GM12864 (cell line): Measurements from ENCODE around the gene GSN.

Experiments used
- DNase-seq: peaks from one replicate; pipeline ENCODE4 v3.0.0-alpha.2; 2011; ENCODE audit warnings: low read depth
- H3K4me3 ChIP-seq: 2 replicates; pipeline ENCODE4 v1.5.1; 2011; ENCODE audit warnings: mild to moderate bottlenecking, low read depth, low read length, control low read depth
- CTCF ChIP-seq: IDR thresholded peaks from 2 replicates; pipeline ENCODE4 v1.5.1; 2011; ENCODE audit warnings: low read depth, mild to moderate bottlenecking, moderate library complexity, low read length, control low read depth, inconsistent platforms; ENCODE audit errors: missing control alignments

The GSN gene

GRCh38 chr9:121235512-121235911, 32.5 kb upstream of the GSN start:
- no peak for TF ChIP-seq CTCF
- no peak overlapping the region for H3K4me3 ChIP-seq
- no peak for DNase-seq

DNA sequence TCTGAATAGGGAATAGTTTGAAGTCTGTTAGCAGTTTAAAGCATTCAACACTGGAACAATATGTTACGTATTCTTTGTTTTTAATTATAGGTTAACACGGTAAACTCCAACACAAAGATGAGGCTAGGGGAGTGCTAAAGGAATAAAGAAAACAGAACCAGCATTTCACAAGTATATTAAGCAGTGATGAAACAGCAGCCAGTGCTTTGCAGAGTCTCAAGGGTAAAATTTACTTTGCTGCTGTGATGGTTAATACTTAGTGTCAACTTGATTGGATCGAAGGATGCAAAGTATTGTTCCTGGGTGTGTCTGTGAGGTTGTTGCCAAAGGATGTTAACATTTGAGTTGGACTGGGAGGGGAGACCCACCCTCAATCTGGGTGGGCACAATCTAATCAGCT, 30.0 kb upstream of the GSN start:
- no peak for TF ChIP-seq CTCF
- no peak for DNase-seq
- H3K4me3 ChIP-seq: no peak overlapping the region

GRCh38 chr9:121239071-121239470, 28.9 kb upstream of the GSN start:
- DNase-seq: no peak
- no peak for TF ChIP-seq CTCF
- no peak overlapping the region for H3K4me3 ChIP-seq

- DNase-seq: no peak
- no peak for TF ChIP-seq CTCF
- no peak overlapping the region for H3K4me3 ChIP-seq
These were observed 28.1 kb upstream of the GSN start for GRCh38 chr9:121239851-121240250.

DNA sequence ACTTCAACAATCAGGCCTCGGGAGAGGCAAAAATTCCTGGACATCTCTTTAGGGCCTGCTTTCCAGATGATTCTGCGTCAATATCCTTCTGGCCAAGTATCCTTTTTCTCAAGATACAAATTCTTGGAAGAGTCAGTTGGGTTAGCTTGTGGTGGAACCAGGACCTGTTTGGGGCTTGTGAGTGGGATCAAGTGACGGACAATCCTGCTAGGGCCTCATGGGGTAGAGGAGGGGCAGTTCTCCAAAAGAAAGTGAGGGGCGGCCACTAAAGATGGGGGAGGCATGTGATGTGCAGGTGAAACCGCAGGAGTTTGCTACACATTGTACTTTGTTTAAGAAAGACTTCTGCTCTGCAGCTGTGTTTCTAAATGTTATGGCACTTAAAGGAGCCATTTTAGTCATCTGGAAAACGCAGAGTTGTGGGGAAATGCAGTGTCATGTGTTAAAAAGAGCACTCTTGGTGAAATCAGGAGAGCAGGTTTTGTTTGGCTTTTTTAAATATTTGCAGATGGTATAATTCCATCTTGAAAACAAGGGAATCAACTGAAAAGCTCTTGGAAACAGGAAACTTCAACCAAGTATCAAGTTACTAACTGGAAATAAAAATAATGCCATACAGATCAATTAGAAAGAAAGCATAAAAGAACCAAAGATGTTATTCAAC, 27.4 kb upstream of the GSN start:
- DNase-seq: no peak
- TF ChIP-seq CTCF: no peak
- H3K4me3 ChIP-seq: no peak overlapping the region

- H3K4me3 ChIP-seq: no peak overlapping the region
- TF ChIP-seq CTCF: no peak
- DNase-seq: no peak
These were observed 25.6 kb upstream of the GSN start for GRCh38 chr9:121242219-121242958.

DNA sequence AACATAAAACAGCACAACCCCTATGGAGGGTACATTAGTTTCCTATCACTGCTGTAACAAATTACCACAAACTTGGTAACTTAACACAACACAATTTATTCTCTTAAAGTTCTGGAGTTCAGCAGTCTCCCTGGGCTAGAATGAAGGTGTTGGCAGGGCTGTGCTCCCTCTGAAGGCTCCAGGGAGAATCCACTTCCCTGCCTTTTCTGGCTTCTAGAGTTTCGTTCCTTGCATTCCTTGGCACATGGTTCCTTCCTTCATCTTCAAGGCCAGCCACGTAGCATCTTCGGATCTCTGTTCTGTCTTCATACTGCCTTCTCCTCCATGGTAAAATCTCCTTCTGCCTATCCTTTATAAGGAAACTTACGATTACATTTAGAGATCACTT, 25.0 kb upstream of the GSN start:
- no peak overlapping the region for H3K4me3 ChIP-seq
- no peak for DNase-seq
- TF ChIP-seq CTCF: no peak
